Measurements from ENCODE around the gene CNNM4. TPM values are rescaled to one million over a fixed set of nuclear protein-coding genes. Genes with fewer than 3 reads are reported as not detected.

Gene CNNM4
- total RNA-seq, 1 experiment from 2014 or later: 7.3 TPM

GRCh38 chr2:96816836-96817702 is 56.4 kb downstream of the CNNM4 start:
- DNase-seq (ENCODE audit: low read depth in 1 of 2, low spot score in 2 of 2): peak in 1 of 2 experiments; percentile 34
- H3K4me3 ChIP-seq: peak overlapping the region; percentile 99
- no peak overlapping the region for H3K27ac ChIP-seq

DNA sequence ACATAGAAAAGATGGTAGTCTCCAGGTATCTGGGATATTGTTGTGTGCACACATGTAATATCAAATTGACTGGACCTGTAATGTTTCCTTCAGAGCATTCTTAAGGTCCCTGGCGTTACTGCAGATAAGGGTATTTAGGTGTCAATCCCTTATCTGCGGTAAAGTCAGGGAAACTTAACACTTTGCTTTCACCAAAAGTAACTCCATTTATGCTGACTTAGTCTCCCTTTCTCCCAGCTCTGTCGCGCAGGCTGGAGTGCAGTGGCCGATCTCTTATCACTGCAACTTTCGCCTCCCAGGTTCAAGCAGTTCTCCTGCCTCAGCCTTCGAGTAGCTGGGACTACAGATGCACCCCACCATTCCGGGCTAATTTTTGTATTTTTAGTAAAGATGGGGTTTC is 57.2 kb downstream of the CNNM4 start:
- no peaks in the 10 kb centered on the region for H3K27me3 ChIP-seq (replicated peaks)
- peaks cover 20% of the 10 kb centered on the region for H3K36me3 ChIP-seq
- H3K27ac ChIP-seq: no peak overlapping the region
- H3K9me3 ChIP-seq (replicated peaks): 0 out of 2 replicates have a peak, but pooled peaks cover 3% of the 10 kb centered on the region
- no peak for DNase-seq (ENCODE audit: low read depth in 1 of 2, low spot score in 2 of 2)
- peaks cover 21% of the 10 kb centered on the region for H3K4me1 ChIP-seq (replicated peaks)
- no peak overlapping the region for H3K4me3 ChIP-seq

More at GRCh38 chr2:96816836-96817702, 56.4 kb downstream of the CNNM4 start:
- 0 out of 2 replicates have a peak, but pooled peaks cover 3% of the 10 kb centered on the region for H3K9me3 ChIP-seq (replicated peaks)
- H3K27me3 ChIP-seq (replicated peaks): no peaks in the 10 kb centered on the region
- H3K36me3 ChIP-seq: peaks cover 20% of the 10 kb centered on the region
- peaks cover 21% of the 10 kb centered on the region for H3K4me1 ChIP-seq (replicated peaks)

- Histone ChIP-seq H3K36me3 (peaks cover 20% of the 10 kb centered on the region), H3K4me3 (no peak overlapping the region), H3K4me1 (replicated peaks) (peaks cover 29% of the 10 kb centered on the region), H3K27me3 (replicated peaks) (no peaks in the 10 kb centered on the region), H3K9me3 (replicated peaks) (0 out of 2 replicates have a peak, but pooled peaks cover 3% of the 10 kb centered on the region), H3K27ac (no peak overlapping the region)
- no peak for DNase-seq (ENCODE audit: low read depth in 1 of 2, low spot score in 2 of 2)
Observed at GRCh38 chr2:96819128-96819875, 58.6 kb downstream of the CNNM4 start.

DNA sequence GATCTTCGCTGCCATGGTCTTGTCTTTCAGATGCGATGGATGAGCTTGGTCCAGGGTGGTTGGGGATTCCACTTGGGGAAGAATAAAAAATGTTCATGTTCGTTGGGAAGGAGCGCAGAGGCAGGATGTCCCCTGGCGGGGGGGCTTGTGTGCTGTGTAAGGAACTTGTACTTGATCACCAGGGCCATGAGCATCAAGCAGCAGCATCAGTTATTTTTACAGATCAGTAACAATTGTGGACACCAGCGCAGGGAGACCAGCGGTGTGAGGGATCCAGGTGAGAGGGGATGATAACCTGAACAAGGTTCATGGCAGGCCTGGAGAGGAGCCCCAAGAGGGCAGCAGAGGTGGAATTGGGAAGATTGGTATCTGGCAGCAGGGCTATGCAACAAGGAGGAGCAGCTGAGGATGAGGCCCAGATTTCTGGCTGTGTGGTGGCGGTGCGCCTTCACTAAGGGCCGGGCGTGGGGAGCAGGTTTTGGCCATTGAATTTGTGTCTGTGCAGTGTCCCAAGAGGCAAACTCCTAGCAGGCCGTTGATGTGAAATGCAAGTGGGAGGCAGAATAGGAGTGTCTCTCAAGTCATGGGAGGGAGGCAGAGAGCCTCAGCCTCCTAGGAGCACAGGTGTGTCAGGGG is 59.3 kb downstream of the CNNM4 start:
- H3K27ac ChIP-seq: no peak overlapping the region
- H3K36me3 ChIP-seq: peaks cover 21% of the 10 kb centered on the region
- 0 out of 2 replicates have a peak, but pooled peaks cover 3% of the 10 kb centered on the region for H3K9me3 ChIP-seq (replicated peaks)
- H3K4me1 ChIP-seq (replicated peaks): peaks cover 29% of the 10 kb centered on the region
- no peaks in the 10 kb centered on the region for H3K27me3 ChIP-seq (replicated peaks)
- no peak overlapping the region for H3K4me3 ChIP-seq
- DNase-seq (ENCODE audit: low read depth in 1 of 2, low spot score in 2 of 2): no peak

- peaks cover 22% of the 10 kb centered on the region for H3K36me3 ChIP-seq
- no peak for DNase-seq (ENCODE audit: low read depth in 1 of 2, low spot score in 2 of 2)
- no peaks in the 10 kb centered on the region for H3K27me3 ChIP-seq (replicated peaks)
- peaks cover 22% of the 10 kb centered on the region for H3K4me1 ChIP-seq (replicated peaks)
- H3K4me3 ChIP-seq: no peak overlapping the region
- 0 out of 2 replicates have a peak, but pooled peaks cover 3% of the 10 kb centered on the region for H3K9me3 ChIP-seq (replicated peaks)
- no peak overlapping the region for H3K27ac ChIP-seq
Observed at GRCh38 chr2:96821113-96821675, 60.5 kb downstream of the CNNM4 start.

DNA sequence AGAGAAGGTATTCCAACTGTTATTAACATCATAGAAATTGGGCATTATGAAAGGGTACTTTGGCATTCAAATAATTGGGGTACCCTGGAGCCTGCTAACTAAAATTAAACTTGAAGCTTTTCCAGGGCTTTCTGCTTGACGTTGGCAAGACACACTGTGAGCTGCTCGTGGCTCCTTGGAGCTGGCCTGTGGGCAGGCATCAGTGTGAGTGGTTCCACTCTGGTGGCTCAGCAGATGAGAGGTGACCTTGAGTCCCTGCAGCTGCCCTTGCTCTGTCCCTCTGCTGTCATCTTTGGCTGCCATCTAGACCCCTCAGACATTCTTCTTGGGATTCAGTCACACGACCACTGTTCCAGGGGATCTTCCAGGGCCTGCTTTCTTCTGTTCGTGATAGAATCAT is 62.1 kb downstream of the CNNM4 start:
- Histone ChIP-seq H3K4me3 (no peak overlapping the region), H3K4me1 (replicated peaks) (peaks cover 9% of the 10 kb centered on the region), H3K27me3 (replicated peaks) (no peaks in the 10 kb centered on the region), H3K27ac (no peak overlapping the region), H3K36me3 (peaks cover 17% of the 10 kb centered on the region), H3K9me3 (replicated peaks) (no peaks in the 10 kb centered on the region)
- DNase-seq (ENCODE audit: low read depth in 1 of 2, low spot score in 2 of 2): no peak

GRCh38 chr2:96823198-96823597 is 62.5 kb downstream of the CNNM4 start:
- H3K4me1 ChIP-seq (replicated peaks): 0 out of 2 replicates have a peak, but pooled peaks cover 8% of the 10 kb centered on the region
- H3K36me3 ChIP-seq: peaks cover 21% of the 10 kb centered on the region
- DNase-seq (ENCODE audit: low read depth in 1 of 2, low spot score in 2 of 2): no peak
- no peaks in the 10 kb centered on the region for H3K9me3 ChIP-seq (replicated peaks)
- H3K4me3 ChIP-seq: no peak overlapping the region
- no peaks in the 10 kb centered on the region for H3K27me3 ChIP-seq (replicated peaks)
- no peak overlapping the region for H3K27ac ChIP-seq

GRCh38 chr2:96824079-96824870 is 63.6 kb downstream of the CNNM4 start:
- H3K27ac ChIP-seq: no peak overlapping the region
- no peaks in the 10 kb centered on the region for H3K27me3 ChIP-seq (replicated peaks)
- peaks cover 21% of the 10 kb centered on the region for H3K36me3 ChIP-seq
- 0 out of 2 replicates have a peak, but pooled peaks cover 8% of the 10 kb centered on the region for H3K4me1 ChIP-seq (replicated peaks)
- H3K9me3 ChIP-seq (replicated peaks): no peaks in the 10 kb centered on the region
- DNase-seq (ENCODE audit: low read depth in 1 of 2, low spot score in 2 of 2): peak in 1 of 2 experiments; percentile 44
- H3K4me3 ChIP-seq: no peak overlapping the region

DNA sequence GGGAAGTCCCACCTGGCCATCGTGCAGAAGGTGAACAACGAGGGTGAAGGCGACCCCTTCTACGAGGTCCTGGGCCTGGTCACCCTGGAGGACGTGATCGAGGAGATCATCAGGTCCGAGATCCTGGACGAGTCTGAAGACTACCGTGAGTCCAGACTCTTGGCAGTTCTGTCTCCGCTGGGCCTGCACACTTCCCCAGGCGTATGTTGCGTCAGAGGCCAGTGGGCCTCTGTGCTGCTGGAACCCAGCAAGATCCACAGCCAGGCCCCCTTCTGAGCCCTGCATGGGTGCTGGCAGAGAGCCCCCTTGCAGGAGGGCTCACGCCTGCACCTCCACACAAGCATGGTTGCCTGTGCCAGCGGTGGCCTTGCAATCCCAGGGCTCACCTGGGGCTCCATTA is 64.4 kb downstream of the CNNM4 start:
- Histone ChIP-seq H3K36me3 (peaks cover 22% of the 10 kb centered on the region), H3K4me1 (replicated peaks) (0 out of 2 replicates have a peak, but pooled peaks cover 8% of the 10 kb centered on the region), H3K27me3 (replicated peaks) (no peaks in the 10 kb centered on the region), H3K27ac (no peak overlapping the region), H3K9me3 (replicated peaks) (no peaks in the 10 kb centered on the region), H3K4me3 (no peak overlapping the region)
- no peak for DNase-seq (ENCODE audit: low read depth in 1 of 2, low spot score in 2 of 2)

DNA sequence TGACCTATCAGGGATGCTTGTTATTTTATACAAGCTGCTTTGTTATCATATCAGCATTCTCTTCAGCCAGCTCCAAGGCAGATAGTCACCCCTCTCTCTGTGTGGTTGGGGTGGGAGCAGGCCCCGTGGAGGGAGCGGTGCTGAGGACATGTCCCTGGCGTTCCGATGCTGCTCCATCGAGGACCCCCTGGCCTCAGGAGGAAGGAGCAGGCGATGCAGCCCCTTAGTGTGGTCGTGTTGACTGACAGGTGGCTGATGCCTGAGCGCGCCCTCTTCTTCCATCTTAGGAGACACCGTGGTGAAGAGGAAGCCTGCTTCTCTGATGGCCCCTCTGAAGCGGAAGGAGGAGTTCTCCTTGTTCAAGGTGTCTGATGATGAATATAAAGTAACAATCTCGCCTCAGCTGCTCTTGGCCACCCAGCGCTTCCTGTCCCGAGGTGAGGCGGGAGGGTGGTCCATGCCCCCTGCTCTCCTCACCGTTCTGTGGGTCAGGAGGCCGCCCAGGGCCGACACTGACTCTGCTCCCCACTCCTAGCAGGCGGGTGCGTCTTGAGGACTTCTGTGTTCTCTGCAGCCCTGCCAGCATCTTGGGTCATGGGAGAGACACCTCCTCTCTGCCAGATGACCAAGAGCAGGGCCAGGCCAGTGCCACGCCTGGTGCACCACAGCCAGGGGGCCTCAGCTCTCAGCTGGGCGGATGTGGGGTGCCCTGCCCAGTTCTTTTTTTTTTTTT is 66.0 kb downstream of the CNNM4 start:
- Histone ChIP-seq H3K4me1 (replicated peaks) (0 out of 2 replicates have a peak, but pooled peaks cover 8% of the 10 kb centered on the region), H3K27me3 (replicated peaks) (no peaks in the 10 kb centered on the region), H3K36me3 (peaks cover 35% of the 10 kb centered on the region), H3K4me3 (no peak overlapping the region), H3K9me3 (replicated peaks) (no peaks in the 10 kb centered on the region), H3K27ac (no peak overlapping the region)
- DNase-seq (ENCODE audit: low read depth in 1 of 2, low spot score in 2 of 2): no peak

DNA sequence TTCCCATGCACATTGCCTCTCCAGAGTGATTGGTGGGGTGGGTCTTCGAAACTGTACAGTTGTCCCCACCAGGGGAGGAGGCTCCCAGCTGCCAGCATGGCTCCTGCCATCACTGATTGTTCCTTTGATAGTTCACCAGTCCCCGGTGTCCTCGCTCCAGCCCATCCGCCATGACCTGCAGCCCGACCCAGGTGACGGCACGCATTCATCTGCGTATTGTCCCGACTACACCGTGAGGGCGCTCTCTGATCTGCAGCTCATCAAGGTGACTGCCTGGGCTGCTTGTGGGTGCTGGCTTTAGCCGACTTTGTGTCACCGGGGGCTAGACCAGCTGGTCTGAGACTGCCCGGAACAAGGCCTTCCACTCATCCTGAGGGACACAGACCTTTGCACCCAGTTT is 67.7 kb downstream of the CNNM4 start:
- Histone ChIP-seq H3K27ac (no peak overlapping the region), H3K9me3 (replicated peaks) (no peaks in the 10 kb centered on the region), H3K4me3 (no peak overlapping the region), H3K36me3 (peaks cover 48% of the 10 kb centered on the region), H3K27me3 (replicated peaks) (no peaks in the 10 kb centered on the region), H3K4me1 (replicated peaks) (peaks cover 18% of the 10 kb centered on the region)
- DNase-seq (ENCODE audit: low read depth in 1 of 2, low spot score in 2 of 2): no peak

DNA sequence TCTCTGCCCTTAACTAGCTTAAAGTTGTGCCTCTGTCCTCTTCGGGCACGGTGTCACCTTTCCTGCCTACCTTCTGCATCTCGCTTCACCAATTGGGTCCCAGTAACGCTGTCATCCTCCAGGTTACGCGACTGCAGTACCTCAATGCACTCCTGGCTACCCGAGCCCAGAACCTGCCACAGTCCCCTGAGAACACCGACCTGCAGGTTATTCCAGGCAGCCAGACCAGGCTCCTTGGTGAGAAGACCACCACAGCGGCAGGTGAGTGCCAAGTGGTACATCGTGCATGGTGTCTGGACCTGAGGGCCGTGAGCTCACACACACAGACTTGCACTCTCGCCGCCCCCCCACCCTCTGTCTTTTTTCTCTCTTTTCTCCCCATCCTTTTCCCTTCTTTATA is 68.2 kb downstream of the CNNM4 start:
- no peak overlapping the region for H3K27ac ChIP-seq
- DNase-seq (ENCODE audit: low read depth in 1 of 2, low spot score in 2 of 2): no peak
- H3K9me3 ChIP-seq (replicated peaks): no peaks in the 10 kb centered on the region
- H3K4me3 ChIP-seq: no peak overlapping the region
- peaks cover 48% of the 10 kb centered on the region for H3K36me3 ChIP-seq
- peaks cover 18% of the 10 kb centered on the region for H3K4me1 ChIP-seq (replicated peaks)
- H3K27me3 ChIP-seq (replicated peaks): no peaks in the 10 kb centered on the region

All from SJSA1 (cell line).